ENCODE measurements around the gene OR52B6.
"Not testable (repeated sequence)": the region's sequence is repeated elsewhere in the genome, so short reads cannot be mapped to it uniquely, and the experiment has no call there.

OR52B6 gene

GRCh38 chr11:5580577-5580976 lies at the start of gene OR52B6:
Gene OR52B6 (plus strand): TSS chr11:5580877. CDS start chr11:5580877, 0 bp downstream.
- no peak for DNase-seq

GRCh38 chr11:5531053-5531831 lies 49.4 kb upstream of the OR52B6 start:
- no peak for DNase-seq

DNA sequence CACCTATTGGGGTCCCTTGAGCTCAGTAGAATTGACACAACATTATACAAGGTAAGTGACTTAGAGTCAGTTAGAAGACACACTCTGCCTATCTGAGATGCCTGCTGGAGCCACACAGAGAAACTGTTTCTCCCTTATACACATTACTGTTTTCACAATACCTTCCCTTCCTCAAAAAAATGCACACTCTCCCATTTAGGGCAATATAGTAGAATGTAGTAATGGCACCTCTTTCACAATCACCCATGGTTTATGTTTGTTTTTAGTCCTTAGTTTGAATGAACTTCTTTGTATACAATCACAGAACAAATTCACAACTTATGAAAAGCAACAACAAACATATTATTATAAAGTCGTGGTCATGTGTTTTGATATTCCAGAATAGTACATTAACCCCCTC lies 46.6 kb upstream of the OR52B6 start:
- no peak for DNase-seq

GRCh38 chr11:5536482-5536881 lies 44.2 kb upstream of the OR52B6 start:
- DNase-seq: no peak

DNA sequence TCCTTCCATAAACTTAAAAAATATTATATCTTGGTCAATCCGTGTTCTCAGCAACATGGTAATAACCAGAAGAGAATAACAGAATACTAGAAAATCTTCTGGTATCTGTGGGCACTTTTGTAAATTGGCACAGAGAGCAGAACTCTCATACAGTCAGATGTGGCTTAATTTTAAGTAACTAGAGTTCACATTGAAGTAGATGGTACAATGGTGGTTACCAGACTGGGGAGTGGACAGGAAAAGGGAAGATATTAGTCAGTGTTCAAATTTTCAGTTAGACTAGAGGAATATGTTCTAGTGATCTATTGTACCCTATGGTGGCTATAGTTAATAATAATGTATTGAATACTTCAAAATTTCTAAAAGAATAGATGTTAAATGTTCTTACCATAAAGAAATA lies 39.2 kb upstream of the OR52B6 start:
- no peak for DNase-seq

DNA sequence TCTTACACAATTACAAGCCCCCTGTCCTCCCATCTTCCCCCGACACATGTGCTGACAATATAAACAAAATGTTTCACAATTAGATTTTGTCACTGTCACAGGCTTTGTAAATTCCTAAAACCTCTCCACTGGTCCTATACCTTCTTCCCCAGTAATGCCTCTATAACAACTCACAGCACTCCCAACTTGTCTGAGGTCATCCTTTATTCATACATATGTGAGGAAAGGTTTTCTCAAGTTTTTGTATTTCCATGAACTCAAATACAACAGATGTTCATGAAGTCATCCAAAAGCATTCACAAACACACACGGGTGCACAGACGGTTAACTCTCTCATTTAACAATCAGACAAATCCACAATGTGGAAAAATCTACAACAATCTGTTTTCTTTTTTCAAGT lies 34.2 kb upstream of the OR52B6 start:
- no peak for DNase-seq

DNA sequence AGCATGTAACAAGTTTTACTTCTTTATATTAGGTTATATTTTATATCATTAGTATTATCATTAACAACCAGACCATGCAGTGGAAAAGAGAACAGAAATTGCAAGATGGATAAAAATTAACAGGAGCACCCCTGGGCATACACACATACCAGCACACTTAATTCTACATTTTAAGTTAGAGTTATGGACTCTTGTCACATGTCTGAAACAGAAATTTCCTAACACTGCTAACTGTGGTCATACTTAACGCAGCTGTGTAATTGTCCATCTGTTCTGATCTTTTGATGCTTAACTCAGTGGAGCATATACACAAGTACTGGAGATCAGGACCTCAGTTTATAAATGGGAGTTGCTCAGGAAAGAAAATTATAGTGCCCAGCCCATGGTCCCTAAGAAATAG lies 32.7 kb upstream of the OR52B6 start:
- no peak for DNase-seq

DNA sequence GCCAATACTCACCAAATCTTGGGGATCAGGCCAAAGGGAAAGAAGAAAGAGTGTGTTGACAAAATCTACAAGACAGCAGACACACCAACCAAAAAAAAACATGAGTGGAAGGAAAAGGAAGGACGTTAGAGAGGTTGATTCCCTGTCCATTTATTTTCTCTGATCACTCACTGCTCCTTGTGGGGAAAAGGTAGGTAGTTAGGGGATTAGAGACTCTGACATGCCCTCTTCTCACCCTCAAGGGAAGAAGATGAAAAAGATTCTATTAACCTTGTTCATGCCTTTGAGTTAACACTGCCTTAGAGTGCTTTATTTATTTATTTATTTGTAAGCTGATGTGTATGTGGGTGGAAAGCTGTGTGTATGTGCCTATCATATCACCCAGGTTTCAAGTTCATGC lies 32.2 kb upstream of the OR52B6 start, which contains the start of gene OR52H1:
TSS of gene OR52H1 (minus strand) at position 101 of the 400 bp plus-strand sequence. CDS start 3,035 bp downstream, outside the sequence.
- DNase-seq: no peak

- no peak for DNase-seq
These were observed 30.1 kb upstream of the OR52B6 start for GRCh38 chr11:5550440-5551095.

DNA sequence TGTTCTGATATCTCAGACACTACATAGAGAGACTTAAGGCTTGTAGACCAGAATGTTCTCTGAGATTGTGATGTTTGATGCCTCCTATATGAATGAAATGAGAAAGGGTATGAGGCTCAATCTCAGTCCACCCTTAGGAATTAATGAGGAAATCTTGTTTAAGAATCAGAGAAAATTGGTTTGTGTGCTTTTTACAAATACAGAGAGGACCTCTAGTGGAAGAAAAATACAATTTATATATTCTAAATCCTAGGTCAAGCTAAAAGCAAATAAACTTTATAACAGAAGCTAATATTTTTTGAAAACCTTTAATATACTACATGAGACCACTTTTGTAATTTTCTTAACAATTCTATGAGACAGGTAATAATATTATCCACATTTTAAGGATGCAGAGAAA lies 27.3 kb upstream of the OR52B6 start:
- no peak for DNase-seq

GRCh38 chr11:5556596-5557188 lies 24.0 kb upstream of the OR52B6 start:
- no peak for DNase-seq

DNA sequence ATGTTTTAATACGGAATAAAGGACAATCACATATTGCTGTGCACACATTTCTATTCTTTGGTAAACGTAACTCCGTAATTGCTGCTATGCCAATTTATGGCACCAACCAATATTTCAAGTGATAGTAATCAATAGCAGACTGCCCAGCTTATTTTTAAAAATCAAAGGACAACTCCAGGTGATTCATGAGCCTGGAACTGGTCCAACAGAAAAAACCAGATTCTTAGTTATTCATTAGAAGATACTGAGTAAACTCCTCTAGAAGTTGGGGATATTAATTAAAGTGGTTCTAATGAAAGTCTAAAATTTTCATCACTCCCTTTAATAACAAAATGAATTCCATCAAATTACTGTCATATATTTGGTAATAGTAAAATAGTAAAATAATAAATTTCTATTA lies 22.9 kb upstream of the OR52B6 start:
- DNase-seq: no peak

DNA sequence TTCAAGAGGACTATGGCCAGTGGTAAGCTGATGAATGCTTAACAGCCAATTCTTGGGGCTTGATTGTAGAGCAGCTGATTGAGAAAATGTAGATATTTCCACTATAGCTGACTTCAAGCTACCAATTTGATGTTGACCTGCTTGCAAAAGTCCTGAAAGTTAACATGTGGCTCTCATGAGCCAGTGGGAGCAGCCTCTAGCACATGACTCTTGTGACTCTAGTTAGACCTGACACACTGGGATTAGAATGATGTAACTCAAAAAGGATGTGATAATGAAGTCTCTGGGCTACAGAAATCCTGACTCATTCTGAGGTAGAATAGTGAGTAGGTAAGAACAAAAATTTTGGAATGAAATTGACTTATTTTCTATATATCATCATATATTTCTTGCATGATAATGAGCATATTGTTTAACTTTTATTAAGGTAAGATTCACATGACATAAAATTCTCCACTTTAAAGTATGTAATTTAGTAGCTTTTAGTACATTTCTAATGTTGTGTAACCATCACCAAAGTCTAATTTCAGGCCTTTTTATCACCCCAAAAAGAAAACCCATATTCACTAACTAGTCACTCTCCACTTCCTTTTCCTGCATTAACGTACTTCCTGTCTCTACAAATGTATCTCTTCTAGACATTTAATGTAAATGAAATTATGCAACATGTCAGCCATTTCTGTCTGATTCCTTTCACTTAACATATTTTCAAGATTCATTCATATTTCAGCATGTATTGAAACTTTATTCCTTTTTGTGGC lies 16.2 kb upstream of the OR52B6 start:
- DNase-seq: no peak

DNA sequence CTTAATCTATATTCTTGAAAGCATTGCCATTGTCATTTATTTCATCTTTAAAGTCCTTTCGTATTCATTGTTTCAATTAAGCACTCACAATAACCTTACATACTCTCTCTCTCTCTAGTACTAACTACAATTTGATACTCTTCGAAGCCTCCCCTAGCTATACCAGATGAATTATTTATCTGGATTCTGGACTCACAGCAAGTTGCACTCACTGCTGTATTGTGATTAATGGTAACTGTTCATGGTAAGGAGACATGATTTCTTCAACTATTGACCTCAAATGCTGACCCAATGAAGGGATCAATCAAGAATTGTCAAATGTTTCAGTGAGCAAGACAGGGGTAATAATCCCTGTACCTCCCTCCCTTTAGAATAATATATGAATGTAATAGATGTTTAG lies 6.0 kb upstream of the OR52B6 start:
- DNase-seq: no peak

GRCh38 chr11:5575152-5575551 lies 5.5 kb upstream of the OR52B6 start:
- no peak for DNase-seq

DNA sequence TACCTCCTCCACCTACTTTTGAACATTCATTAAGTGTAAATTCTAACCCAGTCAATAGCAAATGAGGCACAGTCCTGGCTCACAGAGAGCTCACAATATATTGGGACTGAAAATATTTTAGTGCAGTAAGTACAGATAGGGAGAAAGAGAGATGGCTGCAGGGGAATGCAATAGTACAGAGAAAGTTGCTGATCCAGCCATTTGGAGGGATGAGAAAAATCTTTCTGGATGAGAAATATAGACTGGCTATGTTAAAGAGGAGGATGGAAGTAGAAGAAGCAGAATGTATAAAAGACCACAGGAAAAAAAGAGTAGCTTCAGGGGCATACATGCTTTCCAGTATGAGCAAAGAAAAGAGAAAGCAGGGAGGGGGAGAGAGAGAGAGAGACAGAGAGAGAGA lies 3.6 kb upstream of the OR52B6 start:
- DNase-seq: no peak

- DNase-seq: no peak
These were observed 337 bp downstream of the OR52B6 start for GRCh38 chr11:5581014-5581413.

GRCh38 chr11:5584458-5584857 lies 3.8 kb downstream of the OR52B6 start:
- DNase-seq: not testable (repeated sequence)

- DNase-seq: not testable (repeated sequence)
These were observed 9.2 kb downstream of the OR52B6 start for GRCh38 chr11:5589906-5590305.

DNA sequence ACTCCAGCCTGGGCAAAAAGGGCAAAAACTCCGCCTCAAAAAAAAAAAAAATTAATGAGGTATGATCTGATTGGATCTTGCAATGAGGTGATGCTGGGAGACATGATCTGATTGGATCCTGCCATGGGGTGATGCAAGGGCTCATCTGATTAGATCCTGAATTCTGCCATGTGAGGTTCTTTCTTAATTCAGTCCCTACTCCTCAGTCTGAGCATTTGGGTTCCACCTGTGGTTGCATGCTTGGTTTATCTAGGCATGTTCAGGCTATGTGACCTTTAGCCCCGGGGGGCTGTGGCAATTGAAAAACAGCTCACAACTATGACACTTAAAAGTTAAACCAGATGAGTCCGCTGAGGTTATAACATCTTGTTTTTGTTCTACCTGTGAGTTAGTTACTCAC lies 10.9 kb downstream of the OR52B6 start:
- no peak for DNase-seq

DNA sequence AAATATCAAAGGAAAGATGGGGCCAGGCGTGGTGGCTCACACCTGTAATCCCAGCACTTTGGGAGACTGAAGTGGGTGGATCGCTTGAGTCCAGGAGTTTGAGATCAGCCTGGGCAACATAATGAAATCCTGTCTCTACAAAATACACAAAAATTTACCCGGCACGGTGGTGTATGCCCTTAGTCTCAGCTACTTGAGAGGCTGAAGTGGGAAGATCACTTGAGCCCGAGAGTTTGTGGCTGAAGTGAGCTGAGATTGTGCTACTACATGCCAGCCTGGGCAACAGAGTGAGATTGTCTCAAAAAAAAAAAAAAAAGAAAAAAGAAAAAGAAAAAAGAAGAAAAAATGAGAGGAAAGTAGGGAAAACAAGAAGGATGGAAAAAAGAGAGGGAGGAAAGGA lies 11.9 kb downstream of the OR52B6 start:
- DNase-seq: no peak

GRCh38 chr11:5593146-5593545 lies 12.5 kb downstream of the OR52B6 start:
- DNase-seq: no peak

Data from anterior cingulate cortex (tissue), 58 donors.